Mesangial cell (primary cell): ENCODE measurements around the gene SELL. TPM values are rescaled to one million over a fixed set of nuclear protein-coding genes. Genes with fewer than 3 reads are reported as not detected.

ENCODE experiments used
- total RNA-seq: library from RNA; depleted of rRNA; stranded (reverse); fragments of >200 nt; gene quantifications from 2 replicates; pipeline ENCODE4 v1.2.3, GENCODE V29; 2015

Gene SELL
- total RNA-seq: 0.16 TPM in 1 of 2 replicates, not detected in the other

DNA sequence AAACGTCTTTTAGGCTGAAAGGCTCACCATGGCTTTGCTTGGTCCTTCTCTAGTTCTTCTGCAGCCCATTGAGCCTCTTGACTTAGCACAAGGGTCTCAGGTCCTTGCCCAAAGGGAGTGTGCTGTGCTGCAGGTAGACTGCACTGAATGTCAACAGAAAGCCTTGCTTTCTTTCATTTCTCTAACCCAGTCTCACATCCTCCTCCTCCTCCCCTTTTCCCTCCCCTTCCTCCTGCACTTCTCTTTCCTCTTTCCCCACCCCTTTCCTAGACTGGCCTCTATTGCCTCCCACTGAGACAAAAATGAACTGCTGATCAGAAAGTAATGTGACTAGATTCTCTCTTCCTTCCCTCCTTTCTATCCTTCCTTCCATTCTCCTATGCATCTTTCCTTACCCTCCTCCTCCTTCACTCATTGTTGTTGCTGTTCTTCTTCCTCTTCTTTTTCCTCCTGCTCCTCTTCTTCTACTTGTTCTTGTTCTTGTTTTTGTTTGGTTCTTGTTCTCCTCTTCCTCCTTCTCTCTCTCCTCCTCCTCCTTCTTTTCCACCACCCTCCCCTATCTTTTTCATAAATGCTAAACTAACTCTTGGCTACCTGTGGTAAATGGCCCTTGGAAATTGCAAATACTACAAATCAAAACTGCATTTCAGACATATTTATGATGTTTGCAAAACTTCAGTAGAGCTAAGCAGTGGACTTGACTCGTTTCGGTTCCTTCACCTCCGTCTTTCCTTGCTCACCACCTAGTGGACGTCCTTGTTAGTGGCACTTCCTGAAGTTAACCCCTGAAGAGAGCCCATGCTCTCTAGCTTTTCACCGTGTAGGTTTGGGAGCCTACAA lies at the start of gene SELL:
Gene SELL (minus strand): TSS at position 152 of the 840 bp plus-strand sequence. CDS start 122 bp downstream, at position 30.

DNA sequence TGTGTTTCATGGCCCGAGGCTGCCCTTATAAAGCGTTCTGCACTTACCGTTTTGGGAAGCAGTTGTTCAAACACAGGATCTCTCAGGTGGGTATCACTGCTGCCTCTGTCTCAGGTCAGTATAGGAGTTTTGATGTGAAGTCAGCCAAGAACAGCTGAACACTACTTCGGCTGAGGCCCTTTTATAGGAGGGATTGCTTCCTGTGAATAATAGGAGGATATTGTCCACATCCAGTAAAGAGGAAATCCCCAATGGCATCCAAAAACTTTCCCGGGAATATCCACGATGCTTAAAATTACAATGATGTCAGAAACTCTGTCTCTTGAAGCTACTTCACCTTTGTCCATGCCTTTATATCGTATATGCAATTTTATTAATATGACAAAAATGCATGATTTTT lies 22.5 kb upstream of the SELL start, which contains the start of gene SELE:
Gene SELE (minus strand): TSS at position 156 of the 400 bp plus-strand sequence. CDS start 467 bp downstream, outside the sequence.

Other genes with a start within 250 kb of the SELL start
- gene SLC19A2, start 225.7 kb downstream of the SELL start, total RNA-seq: 8.0 and 9.8 TPM in 2 replicates
- not detected in 2 replicates for gene F5, start 125.1 kb downstream of the SELL start, total RNA-seq
- gene SELP, start 81.5 kb downstream of the SELL start, total RNA-seq: not detected in 2 replicates
- not detected in 2 replicates for gene SELE, start 22.5 kb upstream of the SELL start, total RNA-seq
- 1.0 and 2.6 TPM in 2 replicates for gene METTL18, start 83.3 kb upstream of the SELL start, total RNA-seq
- gene SCYL3, start 182.3 kb upstream of the SELL start, total RNA-seq: 2.3 and 4.8 TPM in 2 replicates